Inflammatory macrophage treated with lipopolysaccharide for 1 hour (primary cell): ENCODE results near the gene DOCK4.

Experiments used
- DNase-seq, 2 donors: peaks; one replicate each; pipeline ENCODE4 v3.0.0-alpha.2; 2020 to 2022

Gene DOCK4

GRCh38 chr7:112105584-112106530 lies 100.3 kb downstream of the DOCK4 start:
- DNase-seq: no peak

DNA sequence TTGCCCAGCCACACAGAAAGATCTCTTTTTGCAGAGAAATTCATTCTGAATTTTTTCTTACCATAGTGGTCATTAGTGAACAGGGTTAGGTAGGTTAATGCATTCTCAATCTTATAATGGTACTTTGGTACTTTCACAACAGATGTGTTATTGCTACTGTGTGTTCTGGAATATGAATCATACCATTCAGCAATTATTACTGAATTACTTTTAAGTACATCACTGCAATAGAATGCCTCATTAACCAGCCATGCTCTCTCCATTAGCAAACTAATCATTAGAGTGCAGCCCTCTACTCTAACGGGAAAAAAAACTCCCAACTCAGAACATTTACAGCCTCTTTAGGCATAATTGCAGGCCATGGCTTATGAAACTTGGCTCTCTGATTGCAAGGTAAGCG lies 102.1 kb downstream of the DOCK4 start:
- no peak for DNase-seq

- DNase-seq: peak; percentile 58 to 64
Measured at GRCh38 chr7:112103246-112103645, 103.0 kb downstream of the DOCK4 start.

- DNase-seq: no peak
Measured at GRCh38 chr7:112101201-112101846, 104.9 kb downstream of the DOCK4 start.

- DNase-seq: no peak
Measured at GRCh38 chr7:112097524-112097923, 108.7 kb downstream of the DOCK4 start.

- no peak for DNase-seq
Measured at GRCh38 chr7:112093409-112093808, 112.8 kb downstream of the DOCK4 start.

GRCh38 chr7:112092709-112093395 lies 113.3 kb downstream of the DOCK4 start:
- no peak for DNase-seq

DNA sequence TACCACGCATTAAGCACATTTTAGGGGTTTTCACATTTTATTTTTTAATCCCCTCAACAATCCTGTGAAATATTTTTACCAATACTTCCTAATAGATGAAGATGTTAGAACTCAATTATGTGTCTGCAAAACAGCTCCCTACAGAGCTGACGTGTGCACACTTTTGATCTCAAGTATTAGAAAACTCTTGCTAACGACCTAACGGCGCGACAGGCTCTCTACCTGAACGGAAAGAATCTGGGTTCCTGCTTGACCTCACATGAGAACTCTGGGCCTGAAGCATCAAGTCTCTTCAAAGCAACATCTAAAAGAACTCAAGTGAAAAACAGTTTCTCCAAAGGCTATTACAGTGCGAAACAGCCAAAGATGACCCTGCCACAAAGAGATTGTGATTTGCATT lies 113.9 kb downstream of the DOCK4 start:
- no peak for DNase-seq

DNA sequence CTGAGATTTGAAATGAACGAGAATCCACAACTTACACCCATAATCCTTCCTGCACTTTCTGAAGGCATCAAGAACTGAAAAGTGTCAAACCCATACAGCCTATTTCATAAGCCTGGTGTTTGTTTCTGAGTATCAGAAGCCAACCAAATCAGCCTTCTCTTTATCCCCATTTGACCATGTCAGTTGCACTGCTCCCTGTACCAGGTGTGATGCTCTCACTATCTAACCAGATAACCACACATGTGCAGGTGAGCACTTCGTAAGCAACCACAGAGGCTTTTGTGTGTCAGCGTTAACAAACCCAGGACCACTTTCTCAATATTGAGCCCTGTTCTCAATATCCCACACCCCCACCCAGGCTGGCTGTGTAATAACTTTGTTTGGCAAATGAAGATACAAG lies 114.4 kb downstream of the DOCK4 start:
- no peak for DNase-seq

DNA sequence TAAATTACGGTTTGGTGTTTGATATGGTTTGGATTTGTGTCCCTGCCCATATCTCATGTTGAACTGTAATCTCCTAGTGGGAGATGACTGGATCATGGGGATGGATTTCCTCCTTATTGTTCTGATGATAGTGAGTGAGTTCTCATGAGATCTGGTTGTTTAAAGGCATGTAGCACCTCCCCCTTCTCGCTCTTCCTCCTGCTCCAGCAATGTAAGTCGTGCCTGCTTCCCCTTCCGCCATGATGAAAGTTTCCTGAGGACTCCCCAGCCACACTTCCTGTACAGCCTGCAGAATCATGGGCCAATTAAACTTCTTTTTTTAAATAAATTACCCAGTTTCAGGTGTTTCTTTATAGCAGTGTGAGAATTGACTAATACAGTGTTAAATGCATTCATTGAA lies 116.6 kb downstream of the DOCK4 start:
- peak; percentile 74 to 85 for DNase-seq

DNA sequence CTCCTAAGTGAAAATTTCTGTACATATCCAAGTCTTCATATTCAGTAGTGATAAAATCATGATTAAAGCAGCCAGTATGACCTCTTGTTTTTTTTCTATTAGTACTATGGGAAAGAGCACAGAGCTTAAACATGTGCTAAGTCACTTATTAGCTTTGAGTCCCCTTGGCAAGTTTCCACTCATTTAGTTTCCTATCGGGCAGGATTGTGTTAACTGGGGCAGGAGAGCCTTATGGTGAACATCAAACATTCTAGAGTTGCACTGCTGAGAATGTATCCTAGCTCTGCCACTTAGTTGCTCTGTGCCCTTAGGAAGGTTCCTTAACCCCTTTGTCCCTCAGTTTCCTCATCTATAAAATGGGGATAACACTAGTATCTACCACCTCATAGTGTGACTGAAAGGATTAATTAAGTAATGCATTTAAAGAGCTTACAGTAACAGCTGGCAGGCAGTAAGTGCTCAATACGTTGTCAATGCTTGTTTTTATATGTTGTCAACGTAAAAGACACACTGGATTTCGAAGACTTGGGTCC lies 117.6 kb downstream of the DOCK4 start:
- DNase-seq: no peak

DNA sequence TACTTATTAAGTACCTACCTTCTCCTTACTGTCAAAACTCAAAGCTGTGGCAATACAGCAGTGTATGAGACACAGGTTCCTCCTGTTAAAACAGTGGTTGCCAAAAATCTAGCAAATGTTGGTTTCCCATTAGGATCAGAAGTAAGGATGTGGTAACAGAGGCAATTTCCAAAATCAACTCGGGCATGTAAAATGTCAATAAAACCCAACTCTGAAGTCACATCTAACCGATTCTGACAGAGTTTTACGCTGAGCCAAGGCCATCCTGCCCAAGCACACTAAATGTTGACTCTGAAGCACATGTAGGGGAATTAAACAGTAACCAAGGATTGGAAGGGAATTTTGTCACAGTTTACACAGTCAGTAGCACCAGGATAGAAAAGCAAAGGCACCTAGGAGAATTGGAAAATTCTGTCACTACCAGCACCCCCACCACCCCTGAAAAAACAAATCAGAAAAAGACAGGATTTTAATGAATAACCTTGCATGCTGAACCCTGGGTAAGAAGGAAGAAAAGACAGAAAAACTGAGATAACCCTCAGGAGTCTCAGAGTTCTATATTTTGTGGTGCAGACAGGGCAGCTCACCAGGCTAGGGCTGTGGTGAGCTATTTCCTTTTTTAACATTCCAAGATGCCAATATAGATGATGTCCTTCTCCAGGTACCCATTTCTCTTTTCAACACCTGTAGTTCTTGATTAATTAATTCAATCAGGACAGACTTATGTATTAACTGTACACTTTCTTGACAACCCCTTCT lies 119.5 kb downstream of the DOCK4 start:
- peak in 1 of 2 donors; percentile 25 for DNase-seq

DNA sequence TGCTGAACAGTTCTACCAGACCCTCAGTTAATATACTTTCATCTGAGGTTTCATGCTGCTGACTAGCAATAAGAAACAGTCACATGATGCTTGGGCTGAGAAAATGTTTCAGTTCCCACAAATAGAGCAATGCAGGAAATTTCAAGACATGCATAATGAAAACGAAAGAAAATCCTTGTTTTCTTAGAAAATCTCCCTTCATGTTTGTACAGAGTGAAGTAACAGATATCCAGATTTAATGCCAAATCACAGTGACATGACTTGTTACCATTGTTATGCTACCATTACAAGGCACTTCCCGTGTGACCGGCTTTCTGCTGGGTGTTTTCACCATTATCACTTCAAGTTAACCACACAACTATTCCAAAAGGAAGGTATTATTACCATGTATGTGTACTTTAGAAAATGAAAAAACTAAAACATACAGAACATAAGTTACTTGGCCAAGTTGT lies 121.7 kb downstream of the DOCK4 start:
- DNase-seq: peak; percentile 97 to 98

GRCh38 chr7:112083776-112084355 lies 122.3 kb downstream of the DOCK4 start:
- DNase-seq: no peak

- DNase-seq: peak; percentile 82 to 87
Measured at GRCh38 chr7:112082306-112082705, 123.9 kb downstream of the DOCK4 start.

DNA sequence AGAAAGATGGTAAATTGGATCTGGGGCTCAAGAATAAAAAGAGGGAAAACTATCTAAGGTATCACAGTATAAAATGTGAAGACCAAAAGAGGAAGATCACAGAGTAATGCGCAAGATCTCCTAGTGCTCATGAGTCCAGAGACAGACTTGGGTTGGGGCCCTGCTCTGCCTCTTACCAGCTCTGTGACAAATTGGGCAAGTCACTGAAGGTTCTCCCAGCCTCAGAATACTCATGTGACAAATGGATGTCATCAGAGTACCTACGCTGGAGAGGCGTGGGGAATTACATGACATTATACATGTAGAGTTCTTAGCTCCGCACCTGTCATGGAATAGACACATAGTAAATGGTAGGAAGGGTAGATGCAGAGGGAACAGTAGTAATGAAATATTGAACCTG lies 124.4 kb downstream of the DOCK4 start:
- DNase-seq: peak; percentile 95 to 97

- peak; percentile 90 to 95 for DNase-seq
Measured at GRCh38 chr7:112080978-112081377, 125.2 kb downstream of the DOCK4 start.

- peak; percentile 90 to 98 for DNase-seq
Measured at GRCh38 chr7:112080441-112080840, 125.8 kb downstream of the DOCK4 start.

- DNase-seq: peak; percentile 31 to 56
Measured at GRCh38 chr7:112079673-112080072, 126.5 kb downstream of the DOCK4 start.

GRCh38 chr7:112079122-112079521 lies 127.1 kb downstream of the DOCK4 start:
- no peak for DNase-seq

- DNase-seq: no peak
Measured at GRCh38 chr7:112076324-112076723, 129.9 kb downstream of the DOCK4 start.

DNA sequence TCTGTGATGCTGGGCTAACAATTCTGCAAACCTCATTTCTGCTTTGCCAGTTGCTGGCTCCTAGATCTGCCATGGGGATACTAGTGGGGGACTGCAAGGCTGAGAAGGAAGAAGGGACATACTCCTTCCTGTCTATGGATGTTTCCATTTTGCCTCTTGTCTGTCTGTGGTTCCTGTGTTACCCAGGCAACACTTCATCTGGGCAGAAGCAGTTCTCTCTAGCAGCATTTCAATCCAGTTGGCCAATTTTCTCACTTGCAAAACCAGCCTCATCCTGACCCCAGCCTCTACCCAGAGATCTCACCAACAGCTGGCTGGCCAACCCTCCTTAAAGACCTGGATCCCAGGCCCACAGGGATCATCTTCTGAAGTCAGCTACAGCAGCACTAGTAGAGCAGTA lies 131.7 kb downstream of the DOCK4 start:
- DNase-seq: no peak
